ENCODE measurements around the gene IMPA2.

DNA sequence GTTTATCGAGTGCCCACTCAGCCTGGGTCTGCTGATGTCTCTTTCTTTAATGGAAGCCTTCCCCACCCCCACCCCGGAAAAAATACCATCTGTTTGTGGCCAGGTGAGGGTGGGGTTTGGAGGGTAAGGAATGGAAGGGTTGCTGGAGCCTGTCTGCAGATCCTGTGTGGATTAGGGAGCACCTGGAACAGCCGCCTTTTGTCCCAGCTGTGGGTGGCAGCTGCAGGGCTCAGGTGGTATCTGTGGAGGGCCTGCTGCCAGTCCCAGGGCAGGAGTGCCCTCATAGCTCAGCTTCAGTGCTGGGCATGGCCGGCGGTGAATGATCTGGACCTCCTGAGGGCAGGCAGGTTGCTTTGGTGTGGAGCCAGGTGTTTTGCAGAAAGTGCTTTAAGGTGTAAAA, 45.3 kb downstream of the IMPA2 start:
- TF ChIP-seq SIX5 (IDR thresholded peaks at IDR 0.05; ENCODE audit: low read depth, low read length) (no peak), MAFK (IDR thresholded peaks at IDR 0.05; ENCODE audit: low read depth, low read length) (no peak), EZH2 (IDR thresholded peaks at IDR 0.05; ENCODE audit: low read depth, low read length, severe bottlenecking) (no peak), GABPA (IDR thresholded peaks at IDR 0.05; ENCODE audit: borderline replicate concordance, insufficient read depth, low read length) (no peak), TCF12 (IDR thresholded peaks at IDR 0.05; ENCODE audit: low read depth, low read length) (no peak), GTF2F1 (IDR thresholded peaks at IDR 0.05; ENCODE audit: borderline replicate concordance, low read depth, low read length) (no peak), SIN3A (conservative IDR thresholded peaks at IDR 0.05 in 1 of 2, IDR thresholded peaks at IDR 0.05 in 1 of 2; ENCODE audit: low read depth in 1 of 2, low read length in 2 of 2) (no peak), POLR2AphosphoS5 (IDR thresholded peaks at IDR 0.05; ENCODE audit: low read depth, low read length) (no peak), POLR2A (IDR thresholded peaks at IDR 0.05; ENCODE audit: control extremely low read depth in 1 of 2, low read depth in 2 of 2, low read length in 2 of 2) (no peak), RXRA (IDR thresholded peaks at IDR 0.05; ENCODE audit: insufficient read depth, low read depth, low read length) (no peak), RAD21 (IDR thresholded peaks at IDR 0.05 in 1 of 2, conservative IDR thresholded peaks at IDR 0.05 in 1 of 2; ENCODE audit: low read depth in 2 of 2, low read length in 2 of 2) (no peak), NANOG (IDR thresholded peaks at IDR 0.05; ENCODE audit: insufficient read depth, low read depth, low read length, poor library complexity, severe bottlenecking) (no peak)
- TF ChIP-seq, protein P1, sequence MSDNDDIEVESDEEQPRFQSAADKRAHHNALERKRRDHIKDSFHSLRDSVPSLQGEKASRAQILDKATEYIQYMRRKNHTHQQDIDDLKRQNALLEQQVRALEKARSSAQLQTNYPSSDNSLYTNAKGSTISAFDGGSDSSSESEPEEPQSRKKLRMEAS (IDR thresholded peaks at IDR 0.05) = no peak
- TF ChIP-seq, protein P2, sequence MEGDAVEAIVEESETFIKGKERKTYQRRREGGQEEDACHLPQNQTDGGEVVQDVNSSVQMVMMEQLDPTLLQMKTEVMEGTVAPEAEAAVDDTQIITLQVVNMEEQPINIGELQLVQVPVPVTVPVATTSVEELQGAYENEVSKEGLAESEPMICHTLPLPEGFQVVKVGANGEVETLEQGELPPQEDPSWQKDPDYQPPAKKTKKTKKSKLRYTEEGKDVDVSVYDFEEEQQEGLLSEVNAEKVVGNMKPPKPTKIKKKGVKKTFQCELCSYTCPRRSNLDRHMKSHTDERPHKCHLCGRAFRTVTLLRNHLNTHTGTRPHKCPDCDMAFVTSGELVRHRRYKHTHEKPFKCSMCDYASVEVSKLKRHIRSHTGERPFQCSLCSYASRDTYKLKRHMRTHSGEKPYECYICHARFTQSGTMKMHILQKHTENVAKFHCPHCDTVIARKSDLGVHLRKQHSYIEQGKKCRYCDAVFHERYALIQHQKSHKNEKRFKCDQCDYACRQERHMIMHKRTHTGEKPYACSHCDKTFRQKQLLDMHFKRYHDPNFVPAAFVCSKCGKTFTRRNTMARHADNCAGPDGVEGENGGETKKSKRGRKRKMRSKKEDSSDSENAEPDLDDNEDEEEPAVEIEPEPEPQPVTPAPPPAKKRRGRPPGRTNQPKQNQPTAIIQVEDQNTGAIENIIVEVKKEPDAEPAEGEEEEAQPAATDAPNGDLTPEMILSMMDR (IDR thresholded peaks at IDR 0.05; ENCODE audit: control extremely low read depth in 1 of 3, insufficient read depth in 1 of 3, low read depth in 1 of 3, low read length in 3 of 3) = no peak

Data from H1 (cell line).